Lower lobe of right lung (tissue), 2 donors: ENCODE data around the gene EGR1. TPM values are rescaled to one million over a fixed set of nuclear protein-coding genes. Genes with fewer than 3 reads are reported as not detected.

ENCODE experiments used
- ATAC-seq, 2 donors: fragments of 200-7000 bp; cut with Tn5 transposase; one replicate each; pipeline ENCODE4 v1.9.1; 2020 to 2022; ENCODE audit warnings: mild to moderate bottlenecking in 2 of 2, moderate library complexity in 2 of 2
- DNase-seq: peaks from one replicate; pipeline ENCODE4 v3.0.0-alpha.2; 2020
- H3K27ac ChIP-seq: fragments of 200-600 bp; one replicate; pipeline ENCODE4 v1.8.0; 2022
- H3K27me3 ChIP-seq: fragments of 200-600 bp; one replicate; pipeline ENCODE4 v1.8.0; 2022; ENCODE audit warnings: low read depth
- H3K36me3 ChIP-seq: fragments of 200-600 bp; one replicate; pipeline ENCODE4 v1.8.0; 2022; ENCODE audit warnings: mild to moderate bottlenecking
- H3K4me1 ChIP-seq: fragments of 200-600 bp; one replicate; pipeline ENCODE4 v1.8.0; 2022
- H3K4me3 ChIP-seq: fragments of 200-600 bp; one replicate; pipeline ENCODE4 v1.8.0; 2022; ENCODE audit warnings: mild to moderate bottlenecking
- H3K9me3 ChIP-seq: fragments of 200-600 bp; one replicate; pipeline ENCODE4 v1.8.0; 2022
- CTCF ChIP-seq: fragments of 200-600 bp; IDR thresholded peaks from one replicate; pipeline ENCODE4 v1.8.0; 2022; ENCODE audit warnings: antibody characterized with exemption, mild to moderate bottlenecking
- intact Hi-C: fragments of 100-400 bp; cut with DNase I; formaldehyde crosslinking; loops from one replicate; pipeline ENCODE4 v1.11.0; 2022
- total RNA-seq: library from RNA; stranded (reverse); fragmentation: NEBNext Ultra II Directional; extraction: Animal tissue kit (Norgen Biotek cat#: 25700); gene quantifications from one replicate; pipeline ENCODE4 v1.2.1, GENCODE V29; 2021
- donor health status: DM: no; HTN: yes; CAD: no; lungs with severe emphysema.

The EGR1 gene
- total RNA-seq, 1 donor from 2014 or later, result 78.2 TPM

- no peak for TF ChIP-seq CTCF
- Histone ChIP-seq H3K27ac (peak overlapping the region; percentile 67), H3K9me3 (no peaks in the 10 kb centered on the region), H3K4me1 (peaks cover 20% of the 10 kb centered on the region), H3K4me3 (no peak overlapping the region), H3K27me3 (no peaks in the 10 kb centered on the region), H3K36me3 (peaks cover 75% of the 10 kb centered on the region)
- intact Hi-C loops, result loop anchor here (10.0 kb wide), 1 partner anchor 54 kb away; no protein-coding TSS in a partner anchor
- DNase-seq, result no peak
- peak; percentile 78 to 83 for ATAC-seq
Measured at GRCh38 chr5:138508958-138509357, 43.7 kb downstream of the EGR1 start.

- Histone ChIP-seq H3K27me3 (no peaks in the 10 kb centered on the region), H3K9me3 (no peaks in the 10 kb centered on the region), H3K4me1 (peaks cover 13% of the 10 kb centered on the region), H3K4me3 (no peak overlapping the region), H3K36me3 (peaks cover 95% of the 10 kb centered on the region), H3K27ac (no peak overlapping the region)
- no peak for DNase-seq
- intact Hi-C loops, result no loop called here
- TF ChIP-seq CTCF, result no peak
- peak in 1 of 2 donors; percentile 16 for ATAC-seq
Measured at GRCh38 chr5:138514021-138514420, 48.7 kb downstream of the EGR1 start.

- Histone ChIP-seq H3K9me3 (no peaks in the 10 kb centered on the region), H3K27ac (no peak overlapping the region), H3K4me1 (peaks cover 16% of the 10 kb centered on the region), H3K4me3 (no peak overlapping the region), H3K36me3 (peaks cover 78% of the 10 kb centered on the region), H3K27me3 (no peaks in the 10 kb centered on the region)
- DNase-seq (no peak), ATAC-seq (peak; percentile 74 to 89)
- intact Hi-C loops, result no loop called here
- TF ChIP-seq CTCF, result no peak
Measured at GRCh38 chr5:138515556-138516245, 50.4 kb downstream of the EGR1 start.

- TF ChIP-seq CTCF, result no peak
- no peaks in the 10 kb centered on the region for H3K27me3 ChIP-seq
- no peak for DNase-seq
- H3K4me3 ChIP-seq, result no peak overlapping the region
- H3K4me1 ChIP-seq, result peaks cover 21% of the 10 kb centered on the region
- H3K9me3 ChIP-seq, result no peaks in the 10 kb centered on the region
- ATAC-seq, result no peak
- intact Hi-C loops, result no loop called here
- H3K36me3 ChIP-seq, result peaks cover 63% of the 10 kb centered on the region
- no peak overlapping the region for H3K27ac ChIP-seq
Measured at GRCh38 chr5:138517437-138517836, 52.2 kb downstream of the EGR1 start.

Other genes with a start within 250 kb of the EGR1 start
- 0.53 TPM for gene GFRA3, start 190.9 kb upstream of the EGR1 start, total RNA-seq
- 0.47 TPM for gene CDC25C, start 133.7 kb upstream of the EGR1 start, total RNA-seq
- gene FAM53C, start 127.2 kb upstream of the EGR1 start, total RNA-seq, result 23.3 TPM
- 67.1 TPM for gene KDM3B, start 112.8 kb upstream of the EGR1 start, total RNA-seq
- 0.80 TPM for gene REEP2, start 26.4 kb upstream of the EGR1 start, total RNA-seq
- gene ETF1, start 77.8 kb downstream of the EGR1 start, total RNA-seq, result 90.7 TPM
- gene HSPA9, start 109.9 kb downstream of the EGR1 start, total RNA-seq, result 148 TPM